ENCODE measurements around the gene TFAP2A. TPM values are rescaled to one million over a fixed set of nuclear protein-coding genes. Genes with fewer than 3 reads are reported as not detected.
A peak's percentile ranks its signal among the peaks of the same experiment; 100 is the strongest.

TFAP2A gene
- polyA plus RNA-seq, 1 donor, result 0.90 TPM

GRCh38 chr6:10412461-10413261 is 2.2 kb downstream of the TFAP2A start:
- H3K9me3 ChIP-seq (ENCODE audit: control insufficient read depth, low read depth, low read length), result peaks cover 35% of the 10 kb centered on the region
- peak overlapping the region; percentile 13 for H3K4me3 ChIP-seq (ENCODE audit: low read length)
- no peaks in the 10 kb centered on the region for H3K36me3 ChIP-seq (ENCODE audit: control insufficient read depth, insufficient read depth, low read length)
- H3K4me1 ChIP-seq (ENCODE audit: control insufficient read depth, insufficient read depth, low read length), result peaks cover 40% of the 10 kb centered on the region
- H3K27me3 ChIP-seq (ENCODE audit: control insufficient read depth, insufficient read depth, low read length), result peaks cover 97% of the 10 kb centered on the region
- no peak for DNase-seq
- H3K27ac ChIP-seq (ENCODE audit: low read length), result no peak overlapping the region
- no CpG with 5 or more reads among the region's 82 CpGs for whole genome bisulfite sequencing (ENCODE audit: insufficient coverage, low lambda C conversion rate)

GRCh38 chr6:10411971-10412460 is 2.9 kb downstream of the TFAP2A start:
- peak; percentile 34 to 66 for DNase-seq

GRCh38 chr6:10411131-10411970 is 3.5 kb downstream of the TFAP2A start:
- H3K27ac ChIP-seq (ENCODE audit: low read length), result no peak overlapping the region
- peaks cover 96% of the 10 kb centered on the region for H3K27me3 ChIP-seq (ENCODE audit: control insufficient read depth, insufficient read depth, low read length)
- H3K4me3 ChIP-seq (ENCODE audit: low read length), result peak overlapping the region; percentile 48
- no CpG with 5 or more reads among the region's 65 CpGs for WGBS (ENCODE audit: insufficient coverage, low lambda C conversion rate)
- DNase-seq, result no peak
- peaks cover 33% of the 10 kb centered on the region for H3K4me1 ChIP-seq (ENCODE audit: control insufficient read depth, insufficient read depth, low read length)
- peaks cover 29% of the 10 kb centered on the region for H3K9me3 ChIP-seq (ENCODE audit: control insufficient read depth, low read depth, low read length)
- no peaks in the 10 kb centered on the region for H3K36me3 ChIP-seq (ENCODE audit: control insufficient read depth, insufficient read depth, low read length)

More at GRCh38 chr6:10411971-10412460, 2.9 kb downstream of the TFAP2A start:
- Histone ChIP-seq H3K4me1 (ENCODE audit: control insufficient read depth, insufficient read depth, low read length) (peaks cover 36% of the 10 kb centered on the region), H3K27ac (ENCODE audit: low read length) (no peak overlapping the region), H3K4me3 (ENCODE audit: low read length) (peak overlapping the region; percentile 48), H3K27me3 (ENCODE audit: control insufficient read depth, insufficient read depth, low read length) (peaks cover 96% of the 10 kb centered on the region), H3K9me3 (ENCODE audit: control insufficient read depth, low read depth, low read length) (peaks cover 29% of the 10 kb centered on the region), H3K36me3 (ENCODE audit: control insufficient read depth, insufficient read depth, low read length) (no peaks in the 10 kb centered on the region)
- WGBS (ENCODE audit: insufficient coverage, low lambda C conversion rate), result 2% methylated on average over 13 of the region's 36 CpGs

GRCh38 chr6:10410207-10411050 is 4.4 kb downstream of the TFAP2A start:
- peaks cover 29% of the 10 kb centered on the region for H3K4me1 ChIP-seq (ENCODE audit: control insufficient read depth, insufficient read depth, low read length)
- peaks cover 93% of the 10 kb centered on the region for H3K27me3 ChIP-seq (ENCODE audit: control insufficient read depth, insufficient read depth, low read length)
- H3K4me3 ChIP-seq (ENCODE audit: low read length), result no peak overlapping the region
- H3K27ac ChIP-seq (ENCODE audit: low read length), result no peak overlapping the region
- peaks cover 26% of the 10 kb centered on the region for H3K9me3 ChIP-seq (ENCODE audit: control insufficient read depth, low read depth, low read length)
- WGBS (ENCODE audit: insufficient coverage, low lambda C conversion rate), result 0% methylated on average over 11 of the region's 36 CpGs
- H3K36me3 ChIP-seq (ENCODE audit: control insufficient read depth, insufficient read depth, low read length), result no peaks in the 10 kb centered on the region
- no peak for DNase-seq

GRCh38 chr6:10409731-10410206 is 5.1 kb downstream of the TFAP2A start:
- Histone ChIP-seq H3K27me3 (ENCODE audit: control insufficient read depth, insufficient read depth, low read length) (peaks cover 93% of the 10 kb centered on the region), H3K4me1 (ENCODE audit: control insufficient read depth, insufficient read depth, low read length) (peaks cover 25% of the 10 kb centered on the region), H3K4me3 (ENCODE audit: low read length) (no peak overlapping the region), H3K27ac (ENCODE audit: low read length) (no peak overlapping the region), H3K9me3 (ENCODE audit: control insufficient read depth, low read depth, low read length) (peaks cover 24% of the 10 kb centered on the region), H3K36me3 (ENCODE audit: control insufficient read depth, insufficient read depth, low read length) (no peaks in the 10 kb centered on the region)
- DNase-seq, result no peak
- no CpG with 5 or more reads among the region's 30 CpGs for WGBS (ENCODE audit: insufficient coverage, low lambda C conversion rate)

GRCh38 chr6:10409233-10409721 is 5.6 kb downstream of the TFAP2A start:
- DNase-seq, result no peak
- H3K4me3 ChIP-seq (ENCODE audit: low read length), result no peak overlapping the region
- no peak overlapping the region for H3K27ac ChIP-seq (ENCODE audit: low read length)
- WGBS (ENCODE audit: insufficient coverage, low lambda C conversion rate), result no CpG with 5 or more reads among the region's 8 CpGs
- H3K9me3 ChIP-seq (ENCODE audit: control insufficient read depth, low read depth, low read length), result peaks cover 26% of the 10 kb centered on the region
- no peaks in the 10 kb centered on the region for H3K36me3 ChIP-seq (ENCODE audit: control insufficient read depth, insufficient read depth, low read length)
- H3K4me1 ChIP-seq (ENCODE audit: control insufficient read depth, insufficient read depth, low read length), result peaks cover 25% of the 10 kb centered on the region
- H3K27me3 ChIP-seq (ENCODE audit: control insufficient read depth, insufficient read depth, low read length), result peaks cover 92% of the 10 kb centered on the region

- WGBS (ENCODE audit: insufficient coverage, low lambda C conversion rate), result 0% methylated on average over 1 of the region's 1 CpG
- no peak for DNase-seq
- Histone ChIP-seq H3K36me3 (ENCODE audit: control insufficient read depth, insufficient read depth, low read length) (no peaks in the 10 kb centered on the region), H3K4me1 (ENCODE audit: control insufficient read depth, insufficient read depth, low read length) (peaks cover 23% of the 10 kb centered on the region), H3K27ac (ENCODE audit: low read length) (no peak overlapping the region), H3K9me3 (ENCODE audit: control insufficient read depth, low read depth, low read length) (peaks cover 22% of the 10 kb centered on the region), H3K27me3 (ENCODE audit: control insufficient read depth, insufficient read depth, low read length) (peaks cover 88% of the 10 kb centered on the region), H3K4me3 (ENCODE audit: low read length) (no peak overlapping the region)
Measured at GRCh38 chr6:10408457-10408856, 6.4 kb downstream of the TFAP2A start.

- Histone ChIP-seq H3K27me3 (ENCODE audit: control insufficient read depth, insufficient read depth, low read length) (peaks cover 87% of the 10 kb centered on the region), H3K36me3 (ENCODE audit: control insufficient read depth, insufficient read depth, low read length) (no peaks in the 10 kb centered on the region), H3K4me3 (ENCODE audit: low read length) (no peak overlapping the region), H3K4me1 (ENCODE audit: control insufficient read depth, insufficient read depth, low read length) (peaks cover 19% of the 10 kb centered on the region), H3K27ac (ENCODE audit: low read length) (no peak overlapping the region), H3K9me3 (ENCODE audit: control insufficient read depth, low read depth, low read length) (peaks cover 16% of the 10 kb centered on the region)
- WGBS (ENCODE audit: insufficient coverage, low lambda C conversion rate), result no CpG with 5 or more reads among the region's 3 CpGs
- no peak for DNase-seq
Measured at GRCh38 chr6:10407674-10408054, 7.2 kb downstream of the TFAP2A start.

GRCh38 chr6:10407018-10407673 is 7.7 kb downstream of the TFAP2A start:
- peaks cover 88% of the 10 kb centered on the region for H3K27me3 ChIP-seq (ENCODE audit: control insufficient read depth, insufficient read depth, low read length)
- H3K4me1 ChIP-seq (ENCODE audit: control insufficient read depth, insufficient read depth, low read length), result peaks cover 19% of the 10 kb centered on the region
- no CpG with 5 or more reads among the region's 7 CpGs for WGBS (ENCODE audit: insufficient coverage, low lambda C conversion rate)

More at GRCh38 chr6:10407018-10407673, 7.7 kb downstream of the TFAP2A start:
- DNase-seq, result no peak
- Histone ChIP-seq H3K27ac (ENCODE audit: low read length) (no peak overlapping the region), H3K9me3 (ENCODE audit: control insufficient read depth, low read depth, low read length) (peaks cover 15% of the 10 kb centered on the region), H3K36me3 (ENCODE audit: control insufficient read depth, insufficient read depth, low read length) (no peaks in the 10 kb centered on the region), H3K4me3 (ENCODE audit: low read length) (no peak overlapping the region)
